ENCODE results near the gene EXD2. TPM values are rescaled to one million over a fixed set of nuclear protein-coding genes. Genes with fewer than 3 reads are reported as not detected.

EXD2 gene
- total and polyA plus RNA-seq, 2 experiments from 2014 or later = 10.3 to 23.3 TPM

DNA sequence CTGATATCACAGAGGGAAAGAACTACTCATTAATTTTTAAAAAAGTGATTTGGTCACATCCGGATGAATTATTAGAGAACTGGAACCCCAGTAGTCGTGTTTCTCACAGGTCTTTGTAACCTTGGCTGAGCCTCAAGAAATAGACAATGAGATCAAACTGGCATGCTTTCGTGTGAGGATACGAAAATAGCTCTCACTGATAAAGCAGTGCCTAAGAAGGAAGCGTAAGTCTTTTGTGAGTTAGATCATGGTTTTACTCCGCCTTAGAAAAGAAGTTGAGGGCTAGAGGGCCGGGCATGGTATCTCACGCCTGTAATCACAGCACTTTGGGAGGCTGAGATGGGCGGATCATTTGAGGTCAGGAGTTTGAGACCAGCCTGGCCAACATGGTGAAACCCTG is 34.9 kb downstream of the EXD2 start (continued):
- TF ChIP-seq, protein P1, sequence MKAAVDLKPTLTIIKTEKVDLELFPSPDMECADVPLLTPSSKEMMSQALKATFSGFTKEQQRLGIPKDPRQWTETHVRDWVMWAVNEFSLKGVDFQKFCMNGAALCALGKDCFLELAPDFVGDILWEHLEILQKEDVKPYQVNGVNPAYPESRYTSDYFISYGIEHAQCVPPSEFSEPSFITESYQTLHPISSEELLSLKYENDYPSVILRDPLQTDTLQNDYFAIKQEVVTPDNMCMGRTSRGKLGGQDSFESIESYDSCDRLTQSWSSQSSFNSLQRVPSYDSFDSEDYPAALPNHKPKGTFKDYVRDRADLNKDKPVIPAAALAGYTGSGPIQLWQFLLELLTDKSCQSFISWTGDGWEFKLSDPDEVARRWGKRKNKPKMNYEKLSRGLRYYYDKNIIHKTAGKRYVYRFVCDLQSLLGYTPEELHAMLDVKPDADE (IDR thresholded peaks at IDR 0.05) = no peak
- TF ChIP-seq ZNF114 (CRISPR knock-in tag; IDR thresholded peaks at IDR 0.05) (no peak), EZH2 (IDR thresholded peaks at IDR 0.05; ENCODE audit: low read depth, unreplicated experiment) (no peak), CREB1 (CRISPR knock-in tag; IDR thresholded peaks at IDR 0.05; ENCODE audit: low read depth) (no peak), ZNF331 (CRISPR knock-in tag; IDR thresholded peaks at IDR 0.05; ENCODE audit: low read depth) (no peak), NANOG (IDR thresholded peaks at IDR 0.05; ENCODE audit: borderline replicate concordance) (no peak), POLR2AphosphoS5 (IDR thresholded peaks at IDR 0.05; ENCODE audit: low read depth) (no peak), JUNB (IDR thresholded peaks at IDR 0.05; ENCODE audit: unreplicated experiment) (no peak)
- TF ChIP-seq, protein P2, sequence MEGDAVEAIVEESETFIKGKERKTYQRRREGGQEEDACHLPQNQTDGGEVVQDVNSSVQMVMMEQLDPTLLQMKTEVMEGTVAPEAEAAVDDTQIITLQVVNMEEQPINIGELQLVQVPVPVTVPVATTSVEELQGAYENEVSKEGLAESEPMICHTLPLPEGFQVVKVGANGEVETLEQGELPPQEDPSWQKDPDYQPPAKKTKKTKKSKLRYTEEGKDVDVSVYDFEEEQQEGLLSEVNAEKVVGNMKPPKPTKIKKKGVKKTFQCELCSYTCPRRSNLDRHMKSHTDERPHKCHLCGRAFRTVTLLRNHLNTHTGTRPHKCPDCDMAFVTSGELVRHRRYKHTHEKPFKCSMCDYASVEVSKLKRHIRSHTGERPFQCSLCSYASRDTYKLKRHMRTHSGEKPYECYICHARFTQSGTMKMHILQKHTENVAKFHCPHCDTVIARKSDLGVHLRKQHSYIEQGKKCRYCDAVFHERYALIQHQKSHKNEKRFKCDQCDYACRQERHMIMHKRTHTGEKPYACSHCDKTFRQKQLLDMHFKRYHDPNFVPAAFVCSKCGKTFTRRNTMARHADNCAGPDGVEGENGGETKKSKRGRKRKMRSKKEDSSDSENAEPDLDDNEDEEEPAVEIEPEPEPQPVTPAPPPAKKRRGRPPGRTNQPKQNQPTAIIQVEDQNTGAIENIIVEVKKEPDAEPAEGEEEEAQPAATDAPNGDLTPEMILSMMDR (conservative IDR thresholded peaks at IDR 0.05; ENCODE audit: low read depth in 2 of 2) = no peak
- TF ChIP-seq, protein P3, sequence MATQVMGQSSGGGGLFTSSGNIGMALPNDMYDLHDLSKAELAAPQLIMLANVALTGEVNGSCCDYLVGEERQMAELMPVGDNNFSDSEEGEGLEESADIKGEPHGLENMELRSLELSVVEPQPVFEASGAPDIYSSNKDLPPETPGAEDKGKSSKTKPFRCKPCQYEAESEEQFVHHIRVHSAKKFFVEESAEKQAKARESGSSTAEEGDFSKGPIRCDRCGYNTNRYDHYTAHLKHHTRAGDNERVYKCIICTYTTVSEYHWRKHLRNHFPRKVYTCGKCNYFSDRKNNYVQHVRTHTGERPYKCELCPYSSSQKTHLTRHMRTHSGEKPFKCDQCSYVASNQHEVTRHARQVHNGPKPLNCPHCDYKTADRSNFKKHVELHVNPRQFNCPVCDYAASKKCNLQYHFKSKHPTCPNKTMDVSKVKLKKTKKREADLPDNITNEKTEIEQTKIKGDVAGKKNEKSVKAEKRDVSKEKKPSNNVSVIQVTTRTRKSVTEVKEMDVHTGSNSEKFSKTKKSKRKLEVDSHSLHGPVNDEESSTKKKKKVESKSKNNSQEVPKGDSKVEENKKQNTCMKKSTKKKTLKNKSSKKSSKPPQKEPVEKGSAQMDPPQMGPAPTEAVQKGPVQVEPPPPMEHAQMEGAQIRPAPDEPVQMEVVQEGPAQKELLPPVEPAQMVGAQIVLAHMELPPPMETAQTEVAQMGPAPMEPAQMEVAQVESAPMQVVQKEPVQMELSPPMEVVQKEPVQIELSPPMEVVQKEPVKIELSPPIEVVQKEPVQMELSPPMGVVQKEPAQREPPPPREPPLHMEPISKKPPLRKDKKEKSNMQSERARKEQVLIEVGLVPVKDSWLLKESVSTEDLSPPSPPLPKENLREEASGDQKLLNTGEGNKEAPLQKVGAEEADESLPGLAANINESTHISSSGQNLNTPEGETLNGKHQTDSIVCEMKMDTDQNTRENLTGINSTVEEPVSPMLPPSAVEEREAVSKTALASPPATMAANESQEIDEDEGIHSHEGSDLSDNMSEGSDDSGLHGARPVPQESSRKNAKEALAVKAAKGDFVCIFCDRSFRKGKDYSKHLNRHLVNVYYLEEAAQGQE (IDR thresholded peaks at IDR 0.05; ENCODE audit: unreplicated experiment) = no peak

DNA sequence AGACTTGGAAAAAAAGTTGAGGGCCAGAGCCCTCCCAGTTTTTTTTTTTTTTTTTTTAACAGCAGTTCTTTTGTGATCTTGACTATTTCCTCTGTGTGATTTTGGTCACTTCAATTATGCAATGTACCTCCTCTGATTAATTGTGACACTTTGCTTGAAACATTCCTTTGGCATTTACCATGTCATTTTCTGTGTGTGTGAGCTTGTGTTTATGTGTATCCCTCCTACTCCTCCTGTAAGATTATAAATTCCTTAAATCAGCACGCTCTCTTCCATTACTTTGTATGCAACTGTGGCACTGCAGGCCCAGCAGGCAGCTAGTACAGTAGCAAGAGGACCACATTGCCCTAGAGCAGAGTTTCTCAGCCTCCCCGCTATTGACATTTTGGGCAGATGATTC is 35.4 kb downstream of the EXD2 start:
- H4K20me1 ChIP-seq (replicated peaks; ENCODE audit: insufficient read depth) = peaks cover 4% of the 10 kb centered on the region; the same call in 1 of the 2 replicates
- no peak overlapping the region for H3K27ac ChIP-seq (ENCODE audit: low read depth)
- H3K36me3 ChIP-seq (ENCODE audit: insufficient read depth) = no peaks in the 10 kb centered on the region; the same call in 1 of the 2 replicates
- no peak overlapping the region for H2AFZ ChIP-seq
- no peaks in the 10 kb centered on the region for H3K79me2 ChIP-seq (replicated peaks; ENCODE audit: insufficient read depth)
- Mint-ChIP-seq H3K4me3 (no peak overlapping the region), H3K27me3 (ENCODE audit: insufficient read depth, low read depth, poor library complexity) (peaks cover 3% of the 10 kb centered on the region), H3K27ac (peak overlapping the region; percentile 18; the same call in 1 of the 2 replicates), H3K4me1 (peaks cover 12% of the 10 kb centered on the region; the same call in 2 of the 3 replicates), H3K9me3 (no peaks in the 10 kb centered on the region), H3K36me3 (ENCODE audit: low read depth) (peaks cover 11% of the 10 kb centered on the region; the same call in 2 of the 3 replicates)
- no peak overlapping the region for H3K4me3 ChIP-seq
- no peak for TF ChIP-seq NANOG (IDR thresholded peaks at IDR 0.05; ENCODE audit: borderline replicate concordance)
- H3F3A ChIP-seq (replicated peaks; ENCODE audit: low read depth) = no peaks in the 10 kb centered on the region
- peaks cover 15% of the 10 kb centered on the region; the same call in 1 of the 2 replicates for H3K4me1 ChIP-seq (ENCODE audit: insufficient read depth)
- DNase-seq (ENCODE audit: low spot score) (no peak), ATAC-seq (no peak)
- no peak overlapping the region for H3K4me2 ChIP-seq
- no peaks in the 10 kb centered on the region for H3K27me3 ChIP-seq (ENCODE audit: insufficient read depth)
- no peaks in the 10 kb centered on the region for H3K9me2 ChIP-seq (ENCODE audit: insufficient read depth)

All from GM23338 (cell line).